Left hindlimb (tissue), 1 donor: ENCODE results near the gene SIL1.
"Not testable (repeated sequence)": the region's sequence is repeated elsewhere in the genome, so short reads cannot be mapped to it uniquely, and the experiment has no call there.

Experiments used
- DNase-seq: peaks from one replicate; pipeline ENCODE4 v3.0.0-alpha.2; 2018

Gene SIL1

DNA sequence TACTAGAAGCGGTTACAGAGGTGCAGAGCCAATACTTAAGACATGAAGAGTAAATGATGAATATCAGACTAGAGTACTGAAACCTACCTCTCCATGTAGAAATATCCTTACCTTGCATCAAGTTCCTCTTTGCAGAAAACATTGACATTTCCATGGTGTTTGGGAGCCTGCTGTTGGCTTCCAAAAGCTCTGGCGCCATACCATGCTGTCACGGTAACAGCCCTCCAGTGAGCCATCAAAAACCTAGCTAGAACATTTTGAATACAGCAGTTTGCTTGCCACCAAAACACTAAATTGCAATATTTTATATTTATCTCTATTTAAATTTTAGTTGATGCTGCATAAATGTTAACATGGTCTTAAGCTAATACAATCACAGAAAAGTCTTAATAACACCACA lies 179.0 kb downstream of the SIL1 start:
- no peak for DNase-seq

DNA sequence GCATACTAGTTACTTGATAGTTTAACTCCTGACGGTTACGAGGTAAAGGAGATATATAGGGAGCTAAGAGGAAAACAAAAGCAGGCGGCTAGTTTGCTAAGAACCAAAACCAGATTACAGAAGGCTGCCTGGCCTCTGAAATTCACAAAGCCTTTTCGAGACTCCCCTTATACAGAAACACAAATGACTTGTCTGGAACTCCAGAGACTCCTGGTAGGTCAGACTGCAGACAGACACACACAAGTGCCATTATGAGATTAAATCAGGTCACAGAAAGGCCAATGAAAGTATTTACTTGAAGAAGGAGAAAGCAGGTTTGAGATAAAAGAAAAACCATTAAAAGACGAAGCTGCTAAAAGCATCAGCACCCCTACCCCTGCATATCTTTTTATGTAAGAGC lies 180.5 kb downstream of the SIL1 start:
- no peak for DNase-seq

DNA sequence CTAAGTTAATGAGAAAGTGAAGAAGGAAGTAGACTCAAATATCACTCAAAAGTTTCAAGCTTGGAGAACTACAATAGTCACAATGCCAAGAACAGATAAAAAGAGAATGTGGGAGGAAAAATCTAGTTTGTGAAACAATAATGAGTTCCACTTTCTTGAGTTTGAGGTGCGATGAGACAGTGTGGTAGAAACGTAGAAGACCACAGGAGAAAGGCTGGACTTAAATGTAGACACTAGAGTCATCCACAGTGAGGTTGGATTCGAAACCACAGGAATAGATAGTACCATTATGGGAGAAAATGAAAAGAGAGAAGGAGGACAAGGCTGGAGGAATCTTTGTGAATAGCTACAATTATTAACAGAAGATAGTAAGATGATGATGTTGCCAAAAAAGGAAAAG lies 182.0 kb downstream of the SIL1 start:
- DNase-seq: no peak

DNA sequence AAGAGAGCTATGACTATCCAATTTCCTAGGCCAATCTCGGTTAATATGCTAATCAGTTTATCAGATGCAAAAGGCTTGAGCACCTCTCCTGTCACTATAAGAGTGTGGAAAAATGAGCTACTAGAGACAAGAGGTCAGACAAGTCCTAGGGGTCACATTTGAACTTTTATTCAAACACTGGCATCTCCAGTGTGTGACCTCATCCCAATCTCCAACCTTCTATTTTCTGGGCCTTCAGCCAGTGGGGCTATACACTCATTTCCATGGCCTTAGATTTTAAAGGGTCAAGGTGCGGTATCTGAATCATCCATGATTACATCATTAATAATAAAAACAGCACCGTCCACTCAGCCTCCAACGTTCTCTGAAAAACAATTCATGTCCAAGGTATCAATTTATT lies 183.4 kb downstream of the SIL1 start:
- no peak for DNase-seq

DNA sequence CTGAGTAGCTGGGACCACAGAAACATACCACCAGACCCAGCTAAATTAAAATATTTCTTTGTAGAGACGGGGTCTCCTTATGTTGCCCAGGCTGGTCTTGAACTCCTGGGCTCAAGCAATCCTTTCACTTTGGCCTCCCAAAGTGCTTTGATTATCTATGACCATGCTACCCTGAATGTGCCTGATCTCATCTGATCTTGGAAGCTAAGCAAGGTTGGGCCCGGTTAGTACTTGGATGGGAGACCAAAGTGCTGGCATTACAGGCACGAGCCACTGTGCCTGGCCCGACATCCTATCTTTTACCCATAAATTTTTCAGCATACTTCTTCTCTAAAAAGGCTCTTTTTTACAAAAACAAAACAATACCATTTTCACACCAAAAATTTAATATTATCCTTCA lies 186.0 kb downstream of the SIL1 start:
- DNase-seq: no peak

DNA sequence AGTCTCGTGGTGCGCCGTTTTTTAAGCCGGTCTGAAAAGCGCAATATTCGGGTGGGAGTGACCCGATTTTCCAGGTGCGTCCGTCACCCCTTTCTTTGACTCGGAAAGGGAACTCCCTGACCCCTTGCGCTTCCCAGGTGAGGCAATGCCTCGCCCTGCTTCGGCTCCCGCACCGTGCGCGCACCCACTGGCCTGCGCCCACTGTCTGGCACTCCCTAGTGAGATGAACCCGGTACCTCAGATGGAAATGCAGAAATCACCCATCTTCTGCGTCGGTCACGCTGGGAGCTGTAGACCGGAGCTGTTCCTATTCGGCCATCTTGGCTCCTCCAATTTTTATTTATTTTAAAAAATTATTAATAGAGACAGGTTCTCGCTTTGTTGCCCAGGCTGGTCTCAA lies 187.0 kb downstream of the SIL1 start:
- DNase-seq: not testable (repeated sequence)

DNA sequence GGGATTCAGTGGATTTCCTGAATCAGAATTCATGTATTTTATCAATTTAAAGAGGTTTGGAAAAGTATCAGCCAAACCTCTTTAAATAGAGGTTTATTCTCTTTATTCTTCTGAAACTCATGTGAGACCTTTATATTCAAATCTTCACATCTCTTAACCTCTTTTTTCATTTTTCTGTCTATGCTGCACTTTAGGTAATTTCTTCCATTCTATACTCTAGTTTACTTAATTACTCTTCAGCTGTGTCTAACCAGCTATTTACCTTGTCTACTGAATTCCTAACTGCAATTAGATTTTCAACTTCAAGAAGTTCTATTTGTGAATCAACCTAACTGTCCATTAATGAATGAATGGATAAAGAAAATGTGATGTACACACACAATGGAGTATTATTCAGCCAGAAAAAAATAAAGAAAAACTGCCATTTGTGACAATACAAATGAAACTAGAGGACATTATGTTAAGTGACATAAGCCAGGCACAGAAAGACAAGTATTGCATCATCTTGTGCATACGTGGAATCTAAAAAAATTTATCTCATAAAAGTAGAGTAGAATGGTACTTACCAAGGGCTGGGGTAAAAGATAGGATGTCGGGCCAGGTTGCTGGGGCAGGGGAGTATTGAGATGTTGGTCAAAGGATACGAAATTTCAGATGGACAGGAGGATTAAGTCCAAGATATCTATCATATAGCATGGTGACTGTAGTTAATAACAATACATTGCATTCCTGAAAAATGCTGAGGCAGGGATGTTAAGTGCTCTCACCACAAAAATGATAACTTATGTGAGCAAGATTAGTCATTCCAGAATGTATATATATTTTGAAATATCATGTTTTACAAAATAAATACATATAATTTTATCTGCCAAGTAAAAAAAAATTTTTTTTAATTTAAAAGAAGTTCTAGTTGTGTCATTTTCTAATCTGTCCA lies 193.5 kb downstream of the SIL1 start:
- no peak for DNase-seq

DNA sequence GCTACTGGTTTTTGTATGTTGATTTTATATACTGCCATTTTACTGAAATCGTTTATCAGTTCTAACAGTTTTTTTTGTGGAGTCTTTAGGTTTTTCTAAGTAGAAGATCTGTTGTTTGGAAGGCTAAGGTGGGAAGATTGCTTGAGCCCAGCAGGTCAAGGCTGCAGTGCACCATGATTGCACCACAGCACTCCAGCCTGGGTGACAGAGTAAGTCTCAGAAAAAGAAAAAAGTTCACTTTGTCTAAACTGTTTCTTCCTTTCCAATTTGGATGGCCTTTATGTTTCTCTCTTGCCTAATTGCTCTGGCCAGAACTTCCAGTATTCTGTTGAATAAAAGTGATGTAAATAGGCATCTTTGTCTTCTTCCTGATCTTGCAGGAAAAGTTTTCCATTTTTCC lies 198.5 kb downstream of the SIL1 start:
- DNase-seq: no peak

DNA sequence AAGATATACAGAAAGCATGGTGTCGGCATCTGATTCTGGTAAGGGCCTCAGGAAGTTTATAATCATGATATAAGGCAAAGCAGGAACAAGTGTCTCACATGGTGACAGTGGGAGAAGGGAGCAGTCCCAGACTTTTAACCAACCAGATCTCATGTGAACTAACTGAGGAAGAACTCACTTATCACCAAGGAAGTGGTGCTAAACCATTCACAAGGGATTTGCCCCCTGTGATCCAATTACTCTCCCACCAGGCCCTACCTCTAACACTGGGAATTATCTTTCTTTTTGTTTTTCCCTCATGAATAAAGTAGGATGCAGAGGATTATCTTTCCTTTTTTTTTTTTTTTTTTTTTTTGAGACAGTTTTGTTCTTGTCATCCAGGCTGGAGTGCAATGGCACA lies 199.6 kb downstream of the SIL1 start:
- DNase-seq: no peak

DNA sequence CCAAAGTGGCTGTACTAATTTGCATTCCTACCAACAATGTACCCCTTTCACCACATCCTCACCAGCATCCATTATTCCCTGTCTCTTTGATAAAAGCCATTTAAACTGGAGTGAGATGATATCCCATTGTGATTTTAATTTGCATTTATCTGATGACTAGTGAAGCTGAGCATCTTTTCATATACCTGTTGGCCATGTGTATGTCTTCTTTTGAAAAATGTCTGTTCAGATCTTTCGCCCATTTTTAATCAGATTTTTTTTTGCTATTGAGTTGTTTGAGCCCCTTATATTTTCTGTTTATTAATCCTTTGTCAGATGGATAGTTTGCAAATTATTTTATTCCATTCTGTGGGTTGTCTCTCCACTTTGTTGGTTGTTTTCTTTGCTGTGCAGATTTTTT lies 202.0 kb downstream of the SIL1 start:
- DNase-seq: no peak

DNA sequence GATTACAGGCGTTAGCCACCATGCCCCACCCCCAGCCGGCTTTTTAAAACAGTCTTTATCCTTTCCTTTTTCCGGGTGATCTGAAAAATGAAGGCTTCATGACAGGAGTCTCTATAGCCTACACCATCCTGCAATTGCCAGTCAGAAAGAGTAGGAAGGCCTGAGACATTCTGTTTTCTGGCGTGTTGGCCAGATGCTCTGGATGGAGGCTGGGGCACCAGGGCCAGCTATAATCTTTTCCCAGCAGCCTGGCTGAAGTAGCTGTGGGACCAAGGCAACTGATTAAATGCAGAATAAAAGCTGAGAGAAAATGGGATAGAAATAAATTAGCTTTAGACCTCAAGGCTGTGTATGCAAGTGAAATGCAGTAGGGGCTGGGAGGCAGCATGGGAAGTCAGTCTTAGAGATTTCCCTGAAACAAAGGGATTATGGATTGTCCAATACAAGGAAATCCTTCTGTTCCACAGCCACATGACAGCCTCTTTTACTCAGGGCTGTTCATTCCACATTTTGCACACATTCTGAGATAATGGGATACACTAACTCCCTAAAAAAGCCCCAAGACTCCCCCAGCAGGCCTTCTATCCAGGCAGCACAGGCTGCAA lies 207.1 kb downstream of the SIL1 start:
- DNase-seq: no peak

DNA sequence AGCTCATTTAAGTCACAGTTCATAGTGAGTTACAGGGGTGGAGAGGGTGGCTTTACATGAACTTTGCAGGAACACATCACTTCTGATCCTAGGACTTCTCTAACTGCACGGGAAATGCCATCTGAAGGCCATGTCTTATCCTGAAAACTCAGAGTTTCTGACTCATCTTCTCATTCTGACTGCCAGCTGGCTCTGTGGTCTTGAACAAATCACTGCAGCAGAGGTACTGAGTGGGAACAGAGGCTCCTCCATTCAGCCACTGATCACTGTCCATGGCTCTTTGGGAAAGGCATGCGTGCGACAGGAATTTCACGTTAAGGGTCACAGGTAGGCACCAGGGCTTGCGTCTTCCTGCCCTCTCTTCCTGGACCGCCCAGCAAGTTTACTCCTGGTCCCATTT lies 208.4 kb downstream of the SIL1 start:
- no peak for DNase-seq

DNA sequence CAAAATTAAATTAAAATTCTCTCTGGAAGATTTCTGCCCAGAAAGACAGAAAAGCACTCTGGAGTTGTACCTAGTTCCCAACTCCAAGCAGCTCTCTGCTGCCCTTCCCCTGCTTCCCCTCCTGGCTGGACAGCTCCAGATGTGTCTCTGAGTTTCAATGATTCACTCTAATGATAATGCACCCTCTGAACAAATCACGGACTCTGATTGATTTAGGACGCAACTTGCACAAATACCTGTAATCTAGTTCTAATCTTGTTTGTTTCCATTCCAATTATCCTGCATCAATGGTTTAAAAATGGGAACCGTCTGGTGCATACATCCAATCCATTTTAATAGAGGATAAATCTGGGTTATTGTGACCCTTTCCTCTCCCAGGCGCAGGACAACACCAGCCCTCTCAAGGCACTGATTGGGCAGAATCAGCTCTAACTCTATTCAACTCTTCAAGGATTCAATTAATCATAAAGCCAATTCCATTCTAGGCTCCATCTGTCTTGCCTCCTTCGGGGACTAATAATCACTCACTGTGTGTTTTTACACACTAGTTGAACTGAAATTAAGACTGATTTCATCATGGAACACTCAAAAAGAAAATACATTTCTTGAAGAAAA lies 211.9 kb downstream of the SIL1 start:
- DNase-seq: no peak

DNA sequence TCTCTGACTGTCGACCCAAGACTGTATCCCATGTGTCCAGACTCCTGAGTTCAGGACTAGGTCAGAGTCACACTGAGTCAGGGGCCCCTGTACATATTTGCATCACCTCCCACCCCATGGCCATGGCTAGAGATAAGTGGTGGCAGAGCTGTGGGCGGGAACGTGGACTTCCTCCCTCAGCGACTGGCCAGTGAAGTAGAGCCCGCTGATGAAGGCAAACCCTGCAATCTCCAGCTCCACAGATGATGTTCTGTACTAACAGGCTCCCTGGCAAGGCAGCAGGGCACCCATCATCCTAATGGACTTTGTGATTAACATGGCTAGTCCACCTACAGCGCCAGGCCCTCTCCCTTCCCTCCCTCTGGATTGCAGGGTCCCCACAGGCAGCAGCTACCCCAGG lies 212.5 kb downstream of the SIL1 start:
- DNase-seq: no peak

DNA sequence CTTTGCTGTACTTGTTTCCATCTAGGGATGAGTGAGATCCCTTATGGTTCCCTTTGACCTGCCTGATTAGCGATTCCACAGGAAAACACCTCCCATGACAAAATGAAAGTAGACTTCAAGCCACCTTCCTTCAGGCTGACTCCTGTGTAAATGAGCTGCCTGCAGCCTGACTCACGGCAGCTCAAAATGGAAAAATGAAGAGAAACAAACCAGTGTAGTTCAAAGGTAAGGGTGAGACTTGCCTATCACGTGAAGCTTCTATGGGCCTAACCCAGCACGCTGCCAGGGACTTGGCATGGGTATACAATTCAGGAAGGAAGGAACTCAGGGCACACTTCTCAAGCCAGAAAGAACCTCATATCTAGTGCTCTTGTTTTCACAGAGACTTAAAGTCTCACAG lies 212.9 kb downstream of the SIL1 start:
- DNase-seq: no peak

DNA sequence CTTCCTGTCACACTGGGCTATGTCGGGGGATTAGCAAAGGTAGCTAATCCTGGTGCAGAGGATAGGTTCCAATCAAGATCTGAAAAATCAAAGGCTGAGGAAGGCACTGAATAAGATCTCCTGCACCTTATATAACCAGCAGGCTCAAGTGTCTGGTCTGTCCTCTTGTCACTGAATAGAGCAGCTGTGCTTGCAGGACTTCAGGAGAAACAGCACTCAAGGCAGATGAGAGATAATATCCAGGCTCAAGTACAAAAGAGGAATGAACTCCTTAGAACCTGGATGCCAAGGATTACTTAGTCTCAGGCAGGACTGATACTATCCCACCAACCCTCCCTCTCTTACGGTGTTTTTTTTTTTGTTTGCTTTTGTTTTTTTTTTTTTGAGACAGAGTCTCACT lies 214.2 kb downstream of the SIL1 start:
- DNase-seq: no peak

DNA sequence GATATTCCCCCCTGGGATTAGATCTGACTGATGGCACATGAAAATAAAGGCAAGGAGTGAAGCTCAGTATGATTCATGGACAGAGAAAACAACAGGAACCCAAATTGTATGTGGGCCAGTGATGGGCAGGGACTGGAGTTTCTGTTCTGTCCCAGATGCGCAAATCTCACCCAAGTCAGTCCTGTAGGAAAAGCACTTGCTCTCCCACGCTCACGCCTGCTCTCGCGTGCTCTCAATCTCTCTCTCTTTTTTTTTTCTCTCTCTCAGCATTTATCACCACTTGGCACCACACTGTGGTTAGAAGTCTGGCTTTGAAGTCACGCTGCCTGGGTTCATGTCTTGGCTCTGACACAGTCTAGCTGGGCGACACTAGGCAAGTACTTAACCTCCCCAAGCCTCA lies 216.6 kb downstream of the SIL1 start:
- no peak for DNase-seq

DNA sequence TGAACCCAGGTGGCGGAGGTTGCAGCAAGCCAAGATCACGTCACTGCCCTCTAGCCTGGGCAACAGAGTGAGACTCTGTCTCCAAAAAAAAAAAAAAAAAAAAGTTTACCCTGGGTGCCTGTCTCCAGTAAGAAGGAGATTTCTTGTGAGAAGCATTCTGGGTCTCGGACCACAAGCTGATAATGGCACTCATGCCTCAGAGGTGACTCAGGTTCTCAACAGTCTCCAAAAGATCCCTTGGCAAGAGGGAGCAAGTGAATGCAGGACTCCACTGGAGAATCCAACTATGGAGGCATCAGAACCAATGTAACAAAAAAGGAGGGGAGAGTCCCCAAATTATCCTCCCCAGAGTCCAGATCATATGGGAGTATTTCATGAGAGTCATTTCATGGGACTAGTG lies 217.0 kb downstream of the SIL1 start:
- no peak for DNase-seq

DNA sequence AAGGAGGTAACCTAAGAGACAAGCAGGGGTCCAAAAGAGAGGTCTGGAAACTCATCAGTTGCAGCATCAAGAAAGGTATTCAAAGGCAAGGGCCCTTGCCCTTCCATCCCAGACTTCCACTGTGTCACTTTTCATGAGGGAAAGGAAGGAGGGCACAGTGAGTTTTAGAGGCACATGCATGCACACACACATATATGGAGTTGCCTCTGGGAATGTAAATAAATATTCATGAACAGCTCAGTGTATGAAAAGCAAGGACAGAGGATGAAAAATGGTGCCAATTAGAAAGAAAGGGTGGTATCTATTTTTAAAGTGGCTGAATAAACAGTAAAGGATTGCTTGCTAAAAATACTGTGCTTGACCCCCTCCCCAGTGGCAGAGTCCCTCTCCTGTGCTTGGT lies 217.7 kb downstream of the SIL1 start:
- no peak for DNase-seq

DNA sequence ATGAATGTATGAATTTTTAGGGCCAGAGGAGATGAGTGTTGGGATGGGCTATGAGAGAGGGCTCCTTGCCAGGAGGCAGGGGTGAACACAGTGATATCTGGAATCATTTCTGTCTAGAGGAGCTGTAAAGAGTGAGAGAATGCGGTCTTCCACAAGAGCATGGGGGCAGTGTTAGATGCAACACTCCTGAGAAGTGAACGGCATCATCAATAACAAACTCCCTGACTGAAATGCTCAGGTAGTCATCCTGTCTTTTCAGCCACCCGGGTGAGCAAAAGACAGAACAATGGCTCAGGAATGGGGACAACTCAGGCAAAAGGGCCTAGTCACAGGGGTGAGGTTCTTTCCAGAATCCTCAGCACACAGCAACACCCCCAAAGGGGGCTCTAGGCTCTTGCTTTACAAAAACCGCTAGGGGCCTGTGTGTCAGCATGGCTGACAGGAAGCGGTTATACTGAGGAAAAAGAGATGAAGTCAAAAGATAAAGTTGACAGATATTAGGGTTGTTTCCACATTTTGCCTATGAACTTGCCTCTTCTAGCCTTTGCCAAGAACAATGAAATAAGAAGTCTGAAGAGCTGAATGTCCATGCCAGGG lies 218.4 kb downstream of the SIL1 start:
- DNase-seq: no peak

DNA sequence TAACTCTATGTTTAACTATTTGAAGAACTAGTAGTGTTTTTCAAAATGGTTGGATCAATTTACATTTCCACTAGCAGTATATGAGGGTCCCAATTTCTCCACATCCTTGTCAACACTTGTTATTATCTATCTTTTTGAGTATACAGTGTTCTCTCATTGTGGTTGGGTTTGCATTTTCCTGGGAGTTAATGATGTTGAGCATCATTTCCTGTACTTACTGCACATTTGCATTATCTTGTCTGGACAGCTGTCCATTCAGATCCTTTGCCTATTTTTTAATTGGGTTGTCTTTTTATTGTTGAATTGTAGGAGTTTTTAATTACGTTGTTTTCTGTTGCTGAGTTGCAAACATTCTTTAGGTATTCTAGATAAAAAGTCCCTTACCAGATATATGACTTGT lies 219.6 kb downstream of the SIL1 start:
- DNase-seq: no peak

DNA sequence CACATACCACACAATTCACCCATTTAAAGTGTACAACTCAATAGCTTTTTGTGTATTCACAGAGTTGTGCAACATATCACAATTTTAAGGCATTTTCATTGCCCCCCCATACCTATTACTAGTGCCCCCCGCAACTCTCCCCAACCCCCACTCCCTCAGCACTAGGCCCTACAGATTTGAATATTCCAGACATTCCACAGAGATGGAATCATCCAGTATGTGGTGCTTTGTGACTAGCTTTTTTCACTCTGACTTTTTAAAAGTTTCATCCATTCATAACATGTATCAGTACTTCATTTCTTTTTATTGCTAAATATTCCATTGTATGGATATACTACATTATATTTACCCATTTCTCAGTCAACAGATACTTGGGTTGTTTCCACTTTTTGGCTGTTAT lies 220.1 kb downstream of the SIL1 start:
- DNase-seq: no peak

DNA sequence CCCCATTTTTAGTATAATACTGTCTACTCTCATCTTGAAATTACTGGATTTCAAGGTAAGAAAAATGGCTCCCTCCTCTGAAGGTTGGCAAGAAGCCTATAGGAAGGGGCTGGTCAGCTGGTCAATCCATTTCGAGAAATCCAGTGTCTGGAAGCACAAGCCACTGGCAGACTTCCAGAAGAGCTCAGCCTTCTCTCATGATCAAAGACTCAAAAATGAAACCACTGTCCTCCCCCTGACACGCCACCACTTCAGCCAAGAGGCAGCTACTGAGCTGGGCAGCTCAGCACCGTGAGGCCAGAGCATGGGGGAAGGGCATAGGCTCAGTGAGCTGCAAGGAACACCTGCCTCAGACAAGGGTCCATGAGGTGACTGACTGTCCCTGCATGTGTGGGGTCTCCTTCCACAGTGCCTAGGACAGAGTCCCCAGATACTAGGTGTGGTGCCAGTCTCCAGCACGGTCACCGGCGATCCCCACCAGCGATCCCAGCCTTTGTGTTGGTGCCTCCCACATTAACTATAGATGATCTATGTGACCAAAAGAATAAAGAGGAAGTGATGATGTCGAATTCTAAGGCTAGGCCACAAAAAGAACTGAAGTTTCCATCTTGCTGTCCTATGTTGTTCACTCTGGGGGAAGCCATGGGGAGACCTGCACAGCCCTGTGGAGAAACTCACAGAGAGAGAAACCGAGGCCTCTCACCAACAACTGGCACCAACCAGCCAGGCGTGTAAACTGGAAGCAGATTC lies 222.9 kb downstream of the SIL1 start:
- DNase-seq: peak; percentile 62
